HepG2 (cell line): ENCODE measurements around the gene DDX6. TPM values are rescaled to one million over a fixed set of nuclear protein-coding genes. Genes with fewer than 3 reads are reported as not detected.
A peak's percentile ranks its signal among the peaks of the same experiment; 100 is the strongest.

Experiments used
- ATAC-seq: fragments of 200-7000 bp; cut with Tn5 transposase; 3 replicates; pipeline ENCODE4 v1.9.1; 2020; ENCODE audit warnings: mild to moderate bottlenecking, moderate library complexity
- BruUV-seq: library from RNA; stranded (reverse); fragments of 400-500 nt; replicated peaks from 2 replicates; lab custom pipeline; 2021; lab: Mats Ljungman, UMichigan
- CTCF ChIA-PET: fragments of 300-600 bp; formaldehyde crosslinking; extraction: SDS; loops from one replicate; lab custom pipeline; 2021; ENCODE audit warnings: low total read pairs, inconsistent platforms, low intra/inter-chr PET ratio; lab: Yijun Ruan, JAX
- POLR2A ChIA-PET: fragments of 350-600 bp; sonication (Branson Sonifier 250); formaldehyde crosslinking; loops from one replicate; lab custom pipeline; 2020; ENCODE audit warnings: antibody characterized with exemption, inconsistent platforms; lab: Yijun Ruan, JAX
- DNase-seq: peaks from one replicate; pipeline ENCODE4 v3.0.0-alpha.2; 2015; ENCODE audit warnings: low spot score
- FAIRE-seq: peaks from 3 replicates; lab custom pipeline; 2011; peaks lifted over from hg19 to GRCh38; lab: Jason Lieb, UNC
- H2AFZ ChIP-seq: one replicate; pipeline ENCODE4 v1.6.1; 2011; ENCODE audit warnings: low read length, inconsistent platforms
- H3K27ac ChIP-seq: fragments of 300-600 bp; 3 replicates; pipeline ENCODE4 v1.8.0; 2011; ENCODE audit warnings: mixed run types, mild to moderate bottlenecking, mixed read lengths, low read length, inconsistent platforms; ENCODE audit not compliant: insufficient read depth; ENCODE audit errors: extremely low read length
- H3K27me3 ChIP-seq, 2 experiments: fragments of 200-600 bp in 1 of 2; 2 replicates in 1 of 2; 3 replicates in 1 of 2; pipeline versions ENCODE4 v1.6.0 to v1.8.0; 2011; ENCODE audit warnings: low read length in 2 of 2, mild to moderate bottlenecking in 2 of 2, moderate library complexity in 2 of 2, inconsistent platforms in 1 of 2; ENCODE audit not compliant: insufficient read depth in 2 of 2, control insufficient read depth in 1 of 2
- H3K36me3 ChIP-seq, 2 experiments: fragments of 200-600 bp in 1 of 2; replicated peaks in 1 of 2; 2 replicates in 1 of 2; 3 replicates in 1 of 2; pipeline versions ENCODE4 v1.5.1 to v1.8.0; 2011; ENCODE audit warnings: low read length in 2 of 2, inconsistent platforms in 1 of 2; ENCODE audit not compliant: insufficient read depth in 2 of 2, control insufficient read depth in 1 of 2
- H3K4me1 ChIP-seq: 2 replicates; pipeline ENCODE4 v1.5.1; 2012; ENCODE audit warnings: low read length, inconsistent platforms; ENCODE audit not compliant: insufficient read depth
- H3K4me2 ChIP-seq: 2 replicates; pipeline ENCODE4 v1.6.0; 2011; ENCODE audit warnings: low read depth, low read length, inconsistent platforms
- H3K4me3 ChIP-seq, 3 experiments: fragments of 200-600 bp in 1 of 3; sonication (generic), shearing (Covaris generic) in 1 of 3; replicated peaks in 1 of 3; 2 replicates each; pipeline ENCODE4 v1.5.1; 2011 to 2016; ENCODE audit warnings: low read length in 3 of 3, inconsistent platforms in 2 of 3, low read depth in 2 of 3, mild to moderate bottlenecking in 2 of 3, control low read depth in 1 of 3, mixed read lengths in 1 of 3; ENCODE audit not compliant: insufficient read depth in 1 of 3
- H3K79me2 ChIP-seq: one replicate; pipeline ENCODE4 v1.6.1; 2011; ENCODE audit warnings: low read length, inconsistent platforms; ENCODE audit not compliant: insufficient read depth
- H3K9ac ChIP-seq: 2 replicates; pipeline ENCODE4 v1.6.0; 2011; ENCODE audit warnings: mild to moderate bottlenecking, low read depth, low read length, inconsistent platforms; ENCODE audit not compliant: insufficient read depth
- H3K9me3 ChIP-seq: 2 replicates; pipeline ENCODE4 v1.5.1; 2012; ENCODE audit warnings: mild to moderate bottlenecking, low read length
- H4K20me1 ChIP-seq: 2 replicates; pipeline ENCODE4 v1.6.0; 2011; ENCODE audit warnings: inconsistent platforms, mild to moderate bottlenecking, low read length, moderate library complexity; ENCODE audit not compliant: insufficient read depth
- DNMT1 ChIP-seq: sonication (generic); formaldehyde crosslinking; IDR thresholded peaks from 2 replicates; pipeline ENCODE4 v1.5.1; 2020; ENCODE audit warnings: mild to moderate bottlenecking, missing genetic modification reagents
- FOSL2 ChIP-seq: sonication (generic); formaldehyde crosslinking; IDR thresholded peaks from 2 replicates; pipeline ENCODE4 v1.4.0; 2020; ENCODE audit warnings: missing genetic modification reagents
- GZF1 ChIP-seq: sonication (generic); formaldehyde crosslinking; IDR thresholded peaks from 2 replicates; pipeline ENCODE4 v1.5.1; 2020; ENCODE audit warnings: mild to moderate bottlenecking, missing genetic modification reagents
- SAP130 ChIP-seq: IDR thresholded peaks from 2 replicates; pipeline ENCODE4 v1.6.1; 2016; ENCODE audit warnings: low read depth
- SNAI1 ChIP-seq: sonication (generic); formaldehyde crosslinking; IDR thresholded peaks from 2 replicates; pipeline ENCODE4 v1.5.0; 2020; ENCODE audit warnings: mild to moderate bottlenecking, missing genetic modification reagents, borderline replicate concordance
- ZKSCAN5 ChIP-seq: sonication (generic); formaldehyde crosslinking; IDR thresholded peaks from 2 replicates; pipeline ENCODE4 v1.5.1; 2020; ENCODE audit warnings: mild to moderate bottlenecking, missing genetic modification reagents
- ZNF101 ChIP-seq: sonication (generic); formaldehyde crosslinking; IDR thresholded peaks from 2 replicates; pipeline ENCODE4 v1.4.0; 2020; ENCODE audit warnings: mild to moderate bottlenecking, low read depth, missing genetic modification reagents, borderline replicate concordance
- ZNF510 ChIP-seq: sonication (generic); formaldehyde crosslinking; IDR thresholded peaks from 2 replicates; pipeline ENCODE4 v1.4.0; 2020; ENCODE audit warnings: low read depth, mild to moderate bottlenecking, missing genetic modification reagents
- WGBS: methylation state at CpG from one replicate; pipeline ENCODE4 v1.1.6; 2017; ENCODE audit warnings: low lambda C conversion rate; 5-methylcytosine and 5-hydroxymethylcytosine counted together
- in situ Hi-C: cut with HindIII; loops from 2 replicates; pipeline ENCODE4 v1.10.0; 2017; ENCODE audit warnings: low pct_unique_long_range_greater_than_20kb; ENCODE audit not compliant: extremely low pct_ligation_motif_present
- intact Hi-C: fragments of 100-400 bp; cut with micrococcal nuclease; formaldehyde crosslinking; loops from one replicate; pipeline ENCODE4 v1.10.0; 2022; ENCODE audit not compliant: unreplicated experiment
- polyA plus RNA-seq, 8 experiments: library from polyadenylated mRNA; depleted of rRNA in 3 of 8; stranded (reverse) in 7 of 8; unstranded in 1 of 8; fragments of >200 nt; fragmentation: Illumina TruSeq in 4 of 8; extraction: Trizol in 4 of 8; gene quantifications; 2 replicates each; pipeline versions ENCODE4 v1.2.1 to v1.2.3, GENCODE V29; 2011 to 2016; ENCODE audit warnings: low read depth in 4 of 8, missing spikeins in 1 of 8, mixed read lengths in 1 of 8; ENCODE audit not compliant: insufficient read depth in 1 of 8
- total RNA-seq, 5 experiments: library from RNA; depleted of rRNA; stranded (reverse); fragments of >200 nt; fragmentation: Illumina TruSeq; extraction: Trizol; gene quantifications; 2 replicates each; pipeline ENCODE4 v1.2.3, GENCODE V29; 2016; ENCODE audit warnings: low read depth in 1 of 5
- TF ChIP-seq, protein P1 (sequence below): sonication (generic); formaldehyde crosslinking; IDR thresholded peaks from 2 replicates; pipeline ENCODE4 v1.8.1; 2023; ENCODE audit warnings: mild to moderate bottlenecking, missing genetic modification reagents
- TF ChIP-seq, protein P2 (sequence below), 2 experiments: sonication (generic) in 1 of 2; formaldehyde crosslinking in 1 of 2; IDR thresholded peaks; 2 replicates each; pipeline versions ENCODE4 v1.4.0 to v1.6.1; 2018 to 2020; ENCODE audit warnings: missing genetic modification reagents in 2 of 2, borderline replicate concordance in 1 of 2, low read depth in 1 of 2, mild to moderate bottlenecking in 1 of 2, missing biosample characterization in 1 of 2
- TF ChIP-seq, protein P3 (sequence below): sonication (generic); formaldehyde crosslinking; IDR thresholded peaks from 2 replicates; pipeline ENCODE4 v1.4.0; 2020; ENCODE audit warnings: mild to moderate bottlenecking, low read depth, missing genetic modification reagents

The DDX6 gene
- total and polyA plus RNA-seq, 2 of the 13 experiments (the other 11 are each of a cell fraction or from before 2014, with no cell fraction given): 20.9 to 59.2 TPM

DNA sequence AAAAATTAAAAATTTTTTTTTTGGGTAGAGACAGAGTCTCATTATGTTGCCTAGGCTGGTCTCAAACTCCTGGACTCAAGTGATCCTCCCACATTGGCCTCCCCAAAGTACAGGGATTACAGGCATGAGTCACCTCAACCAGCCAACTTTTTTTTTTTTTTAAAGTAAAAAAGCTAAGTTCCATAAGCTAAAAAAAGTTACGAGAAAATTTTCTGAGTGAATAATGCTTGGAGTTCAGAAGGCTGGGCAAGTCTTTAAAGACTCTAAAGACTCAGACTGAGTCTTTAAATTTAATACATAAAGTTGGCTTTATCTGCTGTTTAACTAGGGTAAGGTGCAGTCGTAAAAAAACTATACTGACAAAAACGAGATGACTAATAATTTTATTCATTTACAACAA, 5.6 kb downstream of the DDX6 start:
- Histone ChIP-seq H4K20me1 (peaks cover 65% of the 10 kb centered on the region), H3K36me3 (peaks cover 4 to 38% of the 10 kb centered on the region in 2 experiments), H2AFZ (no peak overlapping the region), H3K27ac (no peak overlapping the region), H3K4me1 (peaks cover 36% of the 10 kb centered on the region), H3K9me3 (no peaks in the 10 kb centered on the region), H3K9ac (no peak overlapping the region), H3K27me3 (no peaks in the 10 kb centered on the region; a peak in 2 of 5 replicates), H3K4me2 (no peak overlapping the region), H3K79me2 (peaks cover 89% of the 10 kb centered on the region), H3K4me3 (no peak overlapping the region)
- TF ChIP-seq ZKSCAN5 (CRISPR knock-in tag) (no peak), FOSL2 (CRISPR knock-in tag) (0 out of 2 replicates have a peak, but pooled peaks have one; percentile 19)
- TF ChIP-seq, protein P1, sequence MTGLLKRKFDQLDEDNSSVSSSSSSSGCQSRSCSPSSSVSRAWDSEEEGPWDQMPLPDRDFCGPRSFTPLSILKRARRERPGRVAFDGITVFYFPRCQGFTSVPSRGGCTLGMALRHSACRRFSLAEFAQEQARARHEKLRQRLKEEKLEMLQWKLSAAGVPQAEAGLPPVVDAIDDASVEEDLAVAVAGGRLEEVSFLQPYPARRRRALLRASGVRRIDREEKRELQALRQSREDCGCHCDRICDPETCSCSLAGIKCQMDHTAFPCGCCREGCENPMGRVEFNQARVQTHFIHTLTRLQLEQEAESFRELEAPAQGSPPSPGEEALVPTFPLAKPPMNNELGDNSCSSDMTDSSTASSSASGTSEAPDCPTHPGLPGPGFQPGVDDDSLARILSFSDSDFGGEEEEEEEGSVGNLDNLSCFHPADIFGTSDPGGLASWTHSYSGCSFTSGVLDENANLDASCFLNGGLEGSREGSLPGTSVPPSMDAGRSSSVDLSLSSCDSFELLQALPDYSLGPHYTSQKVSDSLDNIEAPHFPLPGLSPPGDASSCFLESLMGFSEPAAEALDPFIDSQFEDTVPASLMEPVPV (CRISPR knock-in tag): no peak
- ChIA-PET POLR2A (interaction anchor here (0.9 to 1.4 kb wide), 3 partner anchors 16 to 97 kb away, joined by 3 to 4 read pairs (median 3); no protein-coding TSS in a partner anchor), CTCF (no interaction called here)
- intact Hi-C loops: no loop called here
- WGBS: 91% methylated on average over 3 of the region's 3 CpGs
- DNase-seq (no peak), FAIRE-seq (no peak), ATAC-seq (no peak)
- no TSS peak for BruUV-seq
- in situ Hi-C loops: no loop called here

DNA sequence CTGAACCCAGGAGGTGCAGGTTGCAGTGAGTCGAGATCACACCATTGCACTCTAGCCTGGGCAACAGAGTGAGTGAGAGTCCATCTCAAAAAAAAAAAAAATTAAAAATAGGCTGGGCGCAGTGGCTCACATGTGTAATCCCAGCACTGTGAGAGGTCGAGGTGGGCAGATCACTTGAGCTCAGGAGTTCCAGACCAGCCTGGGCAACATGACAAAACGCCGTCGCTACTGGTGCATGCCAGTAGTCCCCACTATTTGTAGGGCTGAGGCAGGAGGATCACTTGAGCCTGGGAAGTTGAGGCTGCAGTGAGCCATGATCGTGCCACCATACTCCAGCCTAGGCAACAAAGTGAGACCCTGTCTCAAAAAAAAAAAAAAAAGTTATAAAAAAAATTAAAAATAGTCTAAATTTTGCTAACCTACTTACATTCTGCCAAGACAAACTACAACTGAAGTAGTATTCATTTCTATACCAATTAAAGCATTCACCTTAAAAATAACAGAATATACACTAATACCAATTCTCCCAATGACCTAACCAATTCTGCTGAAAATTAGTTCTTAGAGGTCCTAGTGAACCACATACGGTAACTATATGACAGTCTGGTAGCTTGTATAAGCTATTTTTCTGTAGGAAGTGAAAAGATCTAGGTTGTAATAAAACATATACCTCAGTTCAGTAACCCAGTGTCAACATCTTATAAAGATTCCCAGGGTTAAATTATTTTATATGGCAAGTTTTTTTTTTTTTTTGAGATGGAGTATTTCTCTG, 7.1 kb downstream of the DDX6 start:
- H3K4me1 ChIP-seq: peaks cover 31% of the 10 kb centered on the region
- FAIRE-seq: no peak
- peaks cover 6 to 50% of the 10 kb centered on the region in 2 experiments for H3K36me3 ChIP-seq
- H3K27ac ChIP-seq: no peak overlapping the region
- H3K79me2 ChIP-seq: peaks cover 82% of the 10 kb centered on the region
- no TSS peak for BruUV-seq
- H3K9ac ChIP-seq: no peak overlapping the region
- H3K9me3 ChIP-seq: no peaks in the 10 kb centered on the region
- 90% methylated on average over 8 of the region's 8 CpGs for WGBS
- ChIA-PET CTCF (no interaction called here), POLR2A (interaction anchor here (1.2 to 1.4 kb wide), 2 partner anchors 9 to 15 kb away, joined by 3 to 6 read pairs; no protein-coding TSS in a partner anchor)
- H3K4me3 ChIP-seq: no peak overlapping the region
- no peak for ATAC-seq
- H2AFZ ChIP-seq: no peak overlapping the region
- DNase-seq: no peak
- intact Hi-C loops (no loop called here), in situ Hi-C loops (no loop called here)
- H3K27me3 ChIP-seq: no peaks in the 10 kb centered on the region
- no peak overlapping the region for H3K4me2 ChIP-seq
- peaks cover 55% of the 10 kb centered on the region for H4K20me1 ChIP-seq
- TF ChIP-seq GZF1 (CRISPR knock-in tag) (no peak), SAP130 (no peak), ZNF510 (CRISPR knock-in tag) (no peak), ZNF101 (CRISPR knock-in tag) (no peak), DNMT1 (CRISPR knock-in tag) (no peak), FOSL2 (CRISPR knock-in tag) (no peak), SNAI1 (no peak)
- TF ChIP-seq, protein P2, sequence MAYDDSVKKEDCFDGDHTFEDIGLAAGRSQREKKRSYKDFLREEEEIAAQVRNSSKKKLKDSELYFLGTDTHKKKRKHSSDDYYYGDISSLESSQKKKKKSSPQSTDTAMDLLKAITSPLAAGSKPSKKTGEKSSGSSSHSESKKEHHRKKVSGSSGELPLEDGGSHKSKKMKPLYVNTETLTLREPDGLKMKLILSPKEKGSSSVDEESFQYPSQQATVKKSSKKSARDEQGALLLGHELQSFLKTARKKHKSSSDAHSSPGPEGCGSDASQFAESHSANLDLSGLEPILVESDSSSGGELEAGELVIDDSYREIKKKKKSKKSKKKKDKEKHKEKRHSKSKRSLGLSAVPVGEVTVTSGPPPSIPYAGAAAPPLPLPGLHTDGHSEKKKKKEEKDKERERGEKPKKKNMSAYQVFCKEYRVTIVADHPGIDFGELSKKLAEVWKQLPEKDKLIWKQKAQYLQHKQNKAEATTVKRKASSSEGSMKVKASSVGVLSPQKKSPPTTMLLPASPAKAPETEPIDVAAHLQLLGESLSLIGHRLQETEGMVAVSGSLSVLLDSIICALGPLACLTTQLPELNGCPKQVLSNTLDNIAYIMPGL (CRISPR knock-in tag; IDR thresholded peaks at IDR 0.05; ENCODE audit: borderline replicate concordance in 1 of 2, low read depth in 1 of 2): no peak
- TF ChIP-seq, protein P3, sequence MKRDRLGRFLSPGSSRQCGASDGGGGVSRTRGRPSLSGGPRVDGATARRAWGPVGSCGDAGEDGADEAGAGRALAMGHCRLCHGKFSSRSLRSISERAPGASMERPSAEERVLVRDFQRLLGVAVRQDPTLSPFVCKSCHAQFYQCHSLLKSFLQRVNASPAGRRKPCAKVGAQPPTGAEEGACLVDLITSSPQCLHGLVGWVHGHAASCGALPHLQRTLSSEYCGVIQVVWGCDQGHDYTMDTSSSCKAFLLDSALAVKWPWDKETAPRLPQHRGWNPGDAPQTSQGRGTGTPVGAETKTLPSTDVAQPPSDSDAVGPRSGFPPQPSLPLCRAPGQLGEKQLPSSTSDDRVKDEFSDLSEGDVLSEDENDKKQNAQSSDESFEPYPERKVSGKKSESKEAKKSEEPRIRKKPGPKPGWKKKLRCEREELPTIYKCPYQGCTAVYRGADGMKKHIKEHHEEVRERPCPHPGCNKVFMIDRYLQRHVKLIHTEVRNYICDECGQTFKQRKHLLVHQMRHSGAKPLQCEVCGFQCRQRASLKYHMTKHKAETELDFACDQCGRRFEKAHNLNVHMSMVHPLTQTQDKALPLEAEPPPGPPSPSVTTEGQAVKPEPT: no peak
